ENCODE data around the gene MT1M.

MT1M gene

GRCh38 chr16:56600398-56600999, 32.0 kb upstream of the MT1M start:
- DNase-seq: peak in 1 of 2 donors; percentile 46
- Histone ChIP-seq H3K4me1 (peaks cover 0 to 2% (median 0%) of the 10 kb centered on the region in 4 donors), H3K27ac (no peak overlapping the region), H3K9me3 (no peaks in the 10 kb centered on the region), H3K27me3 (peaks cover 0 to 3% of the 10 kb centered on the region in 2 donors), H3K36me3 (no peaks in the 10 kb centered on the region), H3K4me3 (no peak overlapping the region)
- intact Hi-C loops (cut with DNase I; ENCODE audit: low total_unique reads): loop anchor here (5.0 kb wide), 2 partner anchors 83 to 102 kb away; no protein-coding TSS in a partner anchor
- TF ChIP-seq, protein P1, sequence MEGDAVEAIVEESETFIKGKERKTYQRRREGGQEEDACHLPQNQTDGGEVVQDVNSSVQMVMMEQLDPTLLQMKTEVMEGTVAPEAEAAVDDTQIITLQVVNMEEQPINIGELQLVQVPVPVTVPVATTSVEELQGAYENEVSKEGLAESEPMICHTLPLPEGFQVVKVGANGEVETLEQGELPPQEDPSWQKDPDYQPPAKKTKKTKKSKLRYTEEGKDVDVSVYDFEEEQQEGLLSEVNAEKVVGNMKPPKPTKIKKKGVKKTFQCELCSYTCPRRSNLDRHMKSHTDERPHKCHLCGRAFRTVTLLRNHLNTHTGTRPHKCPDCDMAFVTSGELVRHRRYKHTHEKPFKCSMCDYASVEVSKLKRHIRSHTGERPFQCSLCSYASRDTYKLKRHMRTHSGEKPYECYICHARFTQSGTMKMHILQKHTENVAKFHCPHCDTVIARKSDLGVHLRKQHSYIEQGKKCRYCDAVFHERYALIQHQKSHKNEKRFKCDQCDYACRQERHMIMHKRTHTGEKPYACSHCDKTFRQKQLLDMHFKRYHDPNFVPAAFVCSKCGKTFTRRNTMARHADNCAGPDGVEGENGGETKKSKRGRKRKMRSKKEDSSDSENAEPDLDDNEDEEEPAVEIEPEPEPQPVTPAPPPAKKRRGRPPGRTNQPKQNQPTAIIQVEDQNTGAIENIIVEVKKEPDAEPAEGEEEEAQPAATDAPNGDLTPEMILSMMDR (IDR thresholded peaks at IDR 0.05): peak; percentile 55 to 64

GRCh38 chr16:56601325-56601724, 31.1 kb upstream of the MT1M start:
- no peaks in the 10 kb centered on the region for H3K36me3 ChIP-seq
- peaks cover 0 to 3% of the 10 kb centered on the region in 2 donors for H3K27me3 ChIP-seq
- H3K4me3 ChIP-seq: no peak overlapping the region
- intact Hi-C loops (cut with DNase I; ENCODE audit: low total_unique reads): loop anchor here (5.0 kb wide), 2 partner anchors 84 to 101 kb away; no protein-coding TSS in a partner anchor
- no peaks in the 10 kb centered on the region for H3K9me3 ChIP-seq
- no peak overlapping the region for H3K27ac ChIP-seq
- DNase-seq: no peak
- H3K4me1 ChIP-seq: peaks cover 0 to 11% (median 7%) of the 10 kb centered on the region in 4 donors
- TF ChIP-seq, protein P1 (IDR thresholded peaks at IDR 0.05): no peak

DNA sequence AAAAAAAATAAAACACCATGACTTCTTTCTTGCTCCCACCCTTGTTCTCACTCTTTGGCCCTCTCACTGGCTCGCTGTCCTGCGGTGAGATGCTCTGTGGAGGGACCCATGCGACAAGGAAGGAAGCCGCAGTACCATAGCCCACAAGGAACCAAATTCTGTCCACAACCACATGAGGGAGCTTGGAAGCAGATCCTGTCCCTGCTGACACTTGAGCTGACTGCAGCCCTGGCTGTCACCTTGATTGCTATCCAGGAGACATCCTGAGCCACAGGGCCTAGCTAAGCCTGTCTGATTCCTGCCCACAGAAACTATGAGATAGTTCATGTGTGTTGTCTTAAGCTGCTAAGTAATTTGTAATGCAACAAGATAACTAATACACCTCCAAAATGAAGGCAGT, 28.9 kb upstream of the MT1M start:
- H3K4me1 ChIP-seq: peaks cover 0 to 29% (median 25%) of the 10 kb centered on the region in 4 donors
- no peaks in the 10 kb centered on the region for H3K9me3 ChIP-seq
- TF ChIP-seq, protein P1 (IDR thresholded peaks at IDR 0.05): peak; percentile 49 to 59
- H3K36me3 ChIP-seq: no peaks in the 10 kb centered on the region
- no peaks in the 10 kb centered on the region for H3K27me3 ChIP-seq
- peak in 1 of 2 donors; percentile 46 for DNase-seq
- no peak overlapping the region for H3K4me3 ChIP-seq
- H3K27ac ChIP-seq: no peak overlapping the region
- intact Hi-C loops (cut with DNase I; ENCODE audit: low total_unique reads): loop anchor here (5.0 kb wide), 2 partner anchors 86 to 99 kb away; no protein-coding TSS in a partner anchor

- no peaks in the 10 kb centered on the region for H3K9me3 ChIP-seq
- no peaks in the 10 kb centered on the region for H3K36me3 ChIP-seq
- no peak for DNase-seq
- H3K4me1 ChIP-seq: peaks cover 0 to 31% (median 27%) of the 10 kb centered on the region in 4 donors
- intact Hi-C loops (cut with DNase I; ENCODE audit: low total_unique reads): loop anchor here (5.0 kb wide), 4 partner anchors 37 to 97 kb away; partner anchors contain the start of gene MT1X
- no peaks in the 10 kb centered on the region for H3K27me3 ChIP-seq
- no peak overlapping the region for H3K4me3 ChIP-seq
- TF ChIP-seq, protein P1 (IDR thresholded peaks at IDR 0.05): no peak
- H3K27ac ChIP-seq: peak overlapping the region; percentile 83 to 85
Observed at GRCh38 chr16:56604966-56605365, 27.5 kb upstream of the MT1M start.

GRCh38 chr16:56605475-56605874, 27.0 kb upstream of the MT1M start:
- intact Hi-C loops (cut with DNase I; ENCODE audit: low total_unique reads): loop anchor here (5.0 kb wide), 2 partner anchors 37 to 77 kb away; partner anchors contain the start of gene MT1X
- no peak for DNase-seq
- Histone ChIP-seq H3K9me3 (no peaks in the 10 kb centered on the region), H3K4me3 (no peak overlapping the region), H3K36me3 (no peaks in the 10 kb centered on the region), H3K27me3 (no peaks in the 10 kb centered on the region), H3K27ac (peak overlapping the region; percentile 83 to 85), H3K4me1 (peaks cover 0 to 36% (median 32%) of the 10 kb centered on the region in 4 donors)
- TF ChIP-seq, protein P1 (IDR thresholded peaks at IDR 0.05): no peak
